ENCODE data around the gene CPT2.
A peak's percentile ranks its signal among the peaks of the same experiment; 100 is the strongest.

Gene CPT2

DNA sequence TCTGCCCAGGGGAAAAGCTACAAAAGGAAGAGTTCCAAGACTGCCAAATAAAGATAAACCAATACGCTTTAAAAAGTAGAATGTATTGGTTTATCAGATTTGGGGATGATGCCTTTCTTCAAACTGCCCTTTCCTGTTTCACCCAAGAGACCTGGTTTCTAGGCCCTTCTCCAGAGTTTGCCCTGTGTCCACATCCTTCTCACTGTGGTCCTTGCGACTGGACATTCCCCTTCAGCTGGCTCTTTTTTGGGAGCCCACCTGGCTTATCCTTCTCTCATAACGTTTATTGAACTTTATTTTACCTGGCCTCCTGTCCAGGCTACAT is 24.3 kb downstream of the CPT2 start:
- Histone ChIP-seq H3K9me3 (ENCODE audit: low read length) (no peaks in the 10 kb centered on the region), H3K27me3 (ENCODE audit: control insufficient read depth in 1 of 2, insufficient read depth in 2 of 2, low read length in 2 of 2) (no peaks in the 10 kb centered on the region), H3K4me1 (ENCODE audit: insufficient read depth, low read length) (peaks cover 15% of the 10 kb centered on the region), H3K4me3 (ENCODE audit: low read depth in 1 of 2, low read length in 2 of 2) (peak overlapping the region; percentile 89 to 95), H3K36me3 (ENCODE audit: insufficient read depth, low read length) (peaks cover 14% of the 10 kb centered on the region), H3K9ac (ENCODE audit: low read length) (peak overlapping the region; percentile 74), H3K27ac (ENCODE audit: low read depth, low read length) (peak overlapping the region; percentile 97)

- peaks cover 34% of the 10 kb centered on the region for H3K36me3 ChIP-seq (ENCODE audit: insufficient read depth, low read length)
- peaks cover 21% of the 10 kb centered on the region for H3K4me1 ChIP-seq (ENCODE audit: insufficient read depth, low read length)
- H3K27me3 ChIP-seq (ENCODE audit: control insufficient read depth in 1 of 2, insufficient read depth in 2 of 2, low read length in 2 of 2) = no peaks in the 10 kb centered on the region
- H3K4me3 ChIP-seq (ENCODE audit: low read depth in 1 of 2, low read length in 2 of 2) = peak overlapping the region; percentile 84 to 100
- peak overlapping the region; percentile 86 for H3K27ac ChIP-seq (ENCODE audit: low read depth, low read length)
- peak overlapping the region; percentile 99 for H3K9ac ChIP-seq (ENCODE audit: low read length)
- H3K9me3 ChIP-seq (ENCODE audit: low read length) = no peaks in the 10 kb centered on the region
Measured at GRCh38 chr1:53237638-53238037, 41.0 kb downstream of the CPT2 start.

DNA sequence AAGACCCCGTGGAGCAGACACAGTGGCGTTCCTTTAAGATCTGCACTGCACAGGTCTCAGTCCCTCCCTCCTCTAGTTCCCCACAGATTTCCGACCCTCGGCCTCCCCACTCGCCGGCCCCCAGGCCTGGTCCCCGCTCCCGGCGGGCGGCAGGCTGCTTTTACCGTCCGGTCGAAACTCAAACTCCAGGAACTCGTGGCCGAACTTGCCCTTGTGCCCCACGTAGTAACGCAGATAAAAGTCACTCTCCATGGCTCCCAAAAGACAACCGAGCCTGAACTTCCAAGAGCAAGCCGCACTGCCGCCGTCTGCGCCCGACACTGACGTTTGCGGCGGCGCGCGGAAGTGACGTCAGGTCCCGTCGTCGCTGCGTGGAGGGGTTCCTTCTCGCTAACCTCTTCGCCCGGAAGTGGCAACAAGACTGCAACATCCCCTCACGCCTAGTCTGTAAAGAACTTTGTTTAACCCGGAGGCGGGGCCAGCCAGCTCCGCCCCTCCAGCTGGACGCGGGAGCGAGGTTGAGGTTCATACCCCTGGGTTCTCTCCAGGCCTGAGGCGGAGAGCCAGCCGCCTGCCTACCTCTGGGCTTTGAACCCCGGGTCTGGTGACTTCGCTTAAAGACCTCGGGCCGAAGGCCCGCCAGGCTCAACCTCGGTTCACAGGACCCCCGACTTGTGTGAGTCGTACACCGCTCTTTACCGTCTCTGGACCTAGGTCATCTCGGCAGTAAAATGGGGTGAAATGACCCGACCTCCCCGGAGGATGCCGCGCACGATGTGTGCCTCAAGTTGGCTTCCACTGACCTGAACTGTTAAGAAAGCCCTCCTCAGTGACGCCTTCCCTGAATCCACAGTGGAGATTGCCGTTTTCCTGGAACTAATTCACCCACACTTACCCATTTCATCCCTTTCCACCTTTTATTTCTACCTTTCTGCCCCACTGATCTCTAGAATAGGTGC is 41.9 kb downstream of the CPT2 start, which contains the start of gene MAGOH:
TSS of gene MAGOH (minus strand) at position 322 of the 959 bp plus-strand sequence. CDS start at position 252, 70 bp downstream.
- Histone ChIP-seq H3K9me3 (ENCODE audit: low read length) (no peaks in the 10 kb centered on the region), H3K9ac (ENCODE audit: low read length) (peak within 1 kb of the TSS; percentile 99), H3K27ac (ENCODE audit: low read depth, low read length) (peak within 1 kb of the TSS; percentile 86)

DNA sequence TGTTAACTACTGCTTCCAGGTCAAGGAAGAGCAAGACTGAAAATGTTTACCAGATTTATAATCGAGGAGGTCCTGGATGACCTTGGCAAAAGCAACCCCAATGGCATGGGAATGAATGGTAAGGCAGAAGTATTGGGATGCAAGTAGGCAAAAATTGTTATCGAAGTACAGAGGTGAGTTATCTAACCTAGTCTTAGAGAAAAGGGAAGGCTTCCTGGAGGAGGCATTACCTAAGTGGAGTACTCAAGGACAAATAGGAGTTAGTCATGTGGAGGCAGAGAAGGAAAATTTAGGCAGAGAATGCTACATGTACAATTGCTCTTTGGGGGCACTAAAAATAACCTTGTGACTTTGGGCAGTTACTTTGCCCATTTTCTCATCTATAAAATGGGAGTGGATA is 45.2 kb downstream of the CPT2 start:
- H3K4me3 ChIP-seq (ENCODE audit: low read depth in 1 of 2, low read length in 2 of 2) = no peak overlapping the region
- H3K9ac ChIP-seq (ENCODE audit: low read length) = no peak overlapping the region
- peaks cover 14% of the 10 kb centered on the region for H3K4me1 ChIP-seq (ENCODE audit: insufficient read depth, low read length)
- H3K9me3 ChIP-seq (ENCODE audit: low read length) = no peaks in the 10 kb centered on the region
- no peak overlapping the region for H3K27ac ChIP-seq (ENCODE audit: low read depth, low read length)
- H3K36me3 ChIP-seq (ENCODE audit: insufficient read depth, low read length) = no peaks in the 10 kb centered on the region
- no peaks in the 10 kb centered on the region for H3K27me3 ChIP-seq (ENCODE audit: control insufficient read depth in 1 of 2, insufficient read depth in 2 of 2, low read length in 2 of 2)

More for the DNA sequence above, 41.9 kb downstream of the CPT2 start, which contains the start of gene MAGOH:
- Histone ChIP-seq H3K4me3 (ENCODE audit: low read depth in 1 of 2, low read length in 2 of 2) (peak within 1 kb of the TSS; percentile 84 to 100), H3K4me1 (ENCODE audit: insufficient read depth, low read length) (peaks cover 21% of the 10 kb centered on the region), H3K27me3 (ENCODE audit: control insufficient read depth in 1 of 2, insufficient read depth in 2 of 2, low read length in 2 of 2) (no peaks in the 10 kb centered on the region), H3K36me3 (ENCODE audit: insufficient read depth, low read length) (peaks cover 28% of the 10 kb centered on the region)

- H3K36me3 ChIP-seq (ENCODE audit: insufficient read depth, low read length) = no peaks in the 10 kb centered on the region
- H3K27ac ChIP-seq (ENCODE audit: low read depth, low read length) = no peak overlapping the region
- H3K27me3 ChIP-seq (ENCODE audit: control insufficient read depth in 1 of 2, insufficient read depth in 2 of 2, low read length in 2 of 2) = no peaks in the 10 kb centered on the region
- peaks cover 9% of the 10 kb centered on the region for H3K4me1 ChIP-seq (ENCODE audit: insufficient read depth, low read length)
- no peak overlapping the region for H3K4me3 ChIP-seq (ENCODE audit: low read depth in 1 of 2, low read length in 2 of 2)
- no peaks in the 10 kb centered on the region for H3K9me3 ChIP-seq (ENCODE audit: low read length)
- H3K9ac ChIP-seq (ENCODE audit: low read length) = no peak overlapping the region
Measured at GRCh38 chr1:53242381-53242780, 45.8 kb downstream of the CPT2 start.

- Histone ChIP-seq H3K27me3 (ENCODE audit: control insufficient read depth in 1 of 2, insufficient read depth in 2 of 2, low read length in 2 of 2) (no peaks in the 10 kb centered on the region), H3K9me3 (ENCODE audit: low read length) (no peaks in the 10 kb centered on the region), H3K9ac (ENCODE audit: low read length) (no peak overlapping the region), H3K27ac (ENCODE audit: low read depth, low read length) (no peak overlapping the region), H3K4me1 (ENCODE audit: insufficient read depth, low read length) (peaks cover under 1% of the 10 kb centered on the region), H3K4me3 (ENCODE audit: low read depth in 1 of 2, low read length in 2 of 2) (no peak overlapping the region), H3K36me3 (ENCODE audit: insufficient read depth, low read length) (no peaks in the 10 kb centered on the region)
Measured at GRCh38 chr1:53244141-53244540, 47.5 kb downstream of the CPT2 start.

- no peaks in the 10 kb centered on the region for H3K27me3 ChIP-seq (ENCODE audit: control insufficient read depth in 1 of 2, insufficient read depth in 2 of 2, low read length in 2 of 2)
- H3K9ac ChIP-seq (ENCODE audit: low read length) = no peak overlapping the region
- no peak overlapping the region for H3K27ac ChIP-seq (ENCODE audit: low read depth, low read length)
Measured at GRCh38 chr1:53246261-53247134, 49.9 kb downstream of the CPT2 start.

GRCh38 chr1:53249706-53250105 is 53.1 kb downstream of the CPT2 start:
- Histone ChIP-seq H3K27ac (ENCODE audit: low read depth, low read length) (no peak overlapping the region), H3K4me3 (ENCODE audit: low read depth in 1 of 2, low read length in 2 of 2) (no peak overlapping the region), H3K27me3 (ENCODE audit: control insufficient read depth in 1 of 2, insufficient read depth in 2 of 2, low read length in 2 of 2) (no peaks in the 10 kb centered on the region), H3K9me3 (ENCODE audit: low read length) (no peaks in the 10 kb centered on the region), H3K36me3 (ENCODE audit: insufficient read depth, low read length) (no peaks in the 10 kb centered on the region), H3K9ac (ENCODE audit: low read length) (no peak overlapping the region), H3K4me1 (ENCODE audit: insufficient read depth, low read length) (no peaks in the 10 kb centered on the region)

More at GRCh38 chr1:53246261-53247134, 49.9 kb downstream of the CPT2 start:
- H3K4me1 ChIP-seq (ENCODE audit: insufficient read depth, low read length) = no peaks in the 10 kb centered on the region
- H3K36me3 ChIP-seq (ENCODE audit: insufficient read depth, low read length) = no peaks in the 10 kb centered on the region
- no peaks in the 10 kb centered on the region for H3K9me3 ChIP-seq (ENCODE audit: low read length)
- H3K4me3 ChIP-seq (ENCODE audit: low read depth in 1 of 2, low read length in 2 of 2) = no peak overlapping the region

GRCh38 chr1:53250325-53250724 is 53.7 kb downstream of the CPT2 start:
- Histone ChIP-seq H3K27me3 (ENCODE audit: control insufficient read depth in 1 of 2, insufficient read depth in 2 of 2, low read length in 2 of 2) (no peaks in the 10 kb centered on the region), H3K9me3 (ENCODE audit: low read length) (no peaks in the 10 kb centered on the region), H3K36me3 (ENCODE audit: insufficient read depth, low read length) (no peaks in the 10 kb centered on the region), H3K27ac (ENCODE audit: low read depth, low read length) (no peak overlapping the region), H3K4me3 (ENCODE audit: low read depth in 1 of 2, low read length in 2 of 2) (no peak overlapping the region), H3K9ac (ENCODE audit: low read length) (no peak overlapping the region), H3K4me1 (ENCODE audit: insufficient read depth, low read length) (no peaks in the 10 kb centered on the region)

DNA sequence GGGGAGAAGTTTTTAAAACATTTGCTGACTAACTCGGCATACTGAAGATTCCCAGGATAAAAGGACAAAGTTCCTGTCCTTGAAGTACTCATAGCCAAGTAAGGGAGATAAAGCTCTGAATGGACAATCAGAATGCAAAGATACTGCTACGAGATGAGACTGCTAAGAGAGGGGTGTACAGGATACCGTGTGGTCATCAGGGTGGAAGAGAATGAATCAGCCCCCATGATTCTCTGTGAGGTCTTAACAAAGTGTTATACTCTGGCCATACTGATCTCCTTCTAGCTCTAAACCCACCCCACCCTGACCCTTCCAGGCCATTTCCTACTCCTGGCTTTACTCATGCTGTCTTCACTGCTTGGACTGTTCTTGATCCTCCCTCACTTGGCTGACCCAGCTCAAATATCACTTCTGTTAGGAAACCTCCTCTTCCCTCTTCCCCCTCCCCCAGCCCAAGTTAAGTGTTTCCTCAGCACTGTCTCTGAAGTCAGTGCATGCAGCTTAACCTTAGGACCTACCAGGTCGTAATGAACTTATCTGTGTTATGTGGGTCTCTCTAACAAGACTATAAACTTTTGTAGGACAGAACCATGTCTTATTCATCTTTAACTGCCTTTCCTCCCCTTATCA is 57.5 kb downstream of the CPT2 start:
- no peaks in the 10 kb centered on the region for H3K9me3 ChIP-seq (ENCODE audit: low read length)
- no peak overlapping the region for H3K27ac ChIP-seq (ENCODE audit: low read depth, low read length)
- no peak overlapping the region for H3K4me3 ChIP-seq (ENCODE audit: low read depth in 1 of 2, low read length in 2 of 2)
- H3K27me3 ChIP-seq (ENCODE audit: control insufficient read depth in 1 of 2, insufficient read depth in 2 of 2, low read length in 2 of 2) = no peaks in the 10 kb centered on the region
- no peaks in the 10 kb centered on the region for H3K4me1 ChIP-seq (ENCODE audit: insufficient read depth, low read length)
- no peak overlapping the region for H3K9ac ChIP-seq (ENCODE audit: low read length)
- no peaks in the 10 kb centered on the region for H3K36me3 ChIP-seq (ENCODE audit: insufficient read depth, low read length)

GRCh38 chr1:53255031-53255430 is 58.4 kb downstream of the CPT2 start:
- Histone ChIP-seq H3K36me3 (ENCODE audit: insufficient read depth, low read length) (no peaks in the 10 kb centered on the region), H3K27ac (ENCODE audit: low read depth, low read length) (no peak overlapping the region), H3K4me1 (ENCODE audit: insufficient read depth, low read length) (no peaks in the 10 kb centered on the region), H3K9me3 (ENCODE audit: low read length) (no peaks in the 10 kb centered on the region), H3K27me3 (ENCODE audit: control insufficient read depth in 1 of 2, insufficient read depth in 2 of 2, low read length in 2 of 2) (no peaks in the 10 kb centered on the region), H3K4me3 (ENCODE audit: low read depth in 1 of 2, low read length in 2 of 2) (no peak overlapping the region), H3K9ac (ENCODE audit: low read length) (no peak overlapping the region)
